ENCODE results near the gene TMEM185A. TPM values are rescaled to one million over a fixed set of nuclear protein-coding genes. Genes with fewer than 3 reads are reported as not detected.

TMEM185A gene
- total RNA-seq, 1 experiment from 2014 or later = 23.6 TPM

DNA sequence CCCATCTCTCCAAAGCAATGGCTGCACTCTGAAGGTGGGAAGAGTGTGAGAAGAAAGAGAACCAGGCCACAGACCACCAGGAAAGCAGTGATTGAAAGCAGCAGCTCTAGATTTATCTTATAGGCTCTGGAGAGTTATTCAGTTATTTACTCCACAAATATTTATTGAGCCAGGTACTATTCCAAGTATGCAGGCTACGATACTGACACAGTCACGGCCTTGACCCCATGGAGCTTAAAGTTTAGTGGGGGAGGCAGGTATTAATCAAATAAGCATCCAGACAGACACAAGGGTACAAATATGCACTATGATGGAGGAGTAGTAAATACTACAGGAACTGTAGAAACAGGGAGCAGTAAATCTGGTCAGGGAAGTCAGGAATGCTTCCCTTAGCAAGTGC is 2.8 kb downstream of the TMEM185A start:
- H3K9me3 Mint-ChIP-seq = peaks cover 65 to 70% of the 10 kb centered on the region in 2 experiments
- peaks cover 8% of the 10 kb centered on the region for H3K23me2 ChIP-seq (ENCODE audit: insufficient read length, low read depth, low read length, poor library complexity, severe bottlenecking)
- no peaks in the 10 kb centered on the region for H3K4me1 ChIP-seq (ENCODE audit: insufficient read depth, low read length)
- H3K36me3 Mint-ChIP-seq (ENCODE audit: insufficient read depth in 1 of 3, low read depth in 3 of 3) = peaks cover 0 to 9% (median 5%) of the 10 kb centered on the region in 3 experiments; a peak in 3 of 7 replicates
- H3K4me2 ChIP-seq (ENCODE audit: insufficient read depth, insufficient read length, low read length) = no peak overlapping the region
- peaks cover 29 to 36% of the 10 kb centered on the region in 2 experiments for H3K4me1 Mint-ChIP-seq
- no peak overlapping the region for H2AK5ac ChIP-seq (ENCODE audit: insufficient read length, low read length)
- TF ChIP-seq, protein P1, sequence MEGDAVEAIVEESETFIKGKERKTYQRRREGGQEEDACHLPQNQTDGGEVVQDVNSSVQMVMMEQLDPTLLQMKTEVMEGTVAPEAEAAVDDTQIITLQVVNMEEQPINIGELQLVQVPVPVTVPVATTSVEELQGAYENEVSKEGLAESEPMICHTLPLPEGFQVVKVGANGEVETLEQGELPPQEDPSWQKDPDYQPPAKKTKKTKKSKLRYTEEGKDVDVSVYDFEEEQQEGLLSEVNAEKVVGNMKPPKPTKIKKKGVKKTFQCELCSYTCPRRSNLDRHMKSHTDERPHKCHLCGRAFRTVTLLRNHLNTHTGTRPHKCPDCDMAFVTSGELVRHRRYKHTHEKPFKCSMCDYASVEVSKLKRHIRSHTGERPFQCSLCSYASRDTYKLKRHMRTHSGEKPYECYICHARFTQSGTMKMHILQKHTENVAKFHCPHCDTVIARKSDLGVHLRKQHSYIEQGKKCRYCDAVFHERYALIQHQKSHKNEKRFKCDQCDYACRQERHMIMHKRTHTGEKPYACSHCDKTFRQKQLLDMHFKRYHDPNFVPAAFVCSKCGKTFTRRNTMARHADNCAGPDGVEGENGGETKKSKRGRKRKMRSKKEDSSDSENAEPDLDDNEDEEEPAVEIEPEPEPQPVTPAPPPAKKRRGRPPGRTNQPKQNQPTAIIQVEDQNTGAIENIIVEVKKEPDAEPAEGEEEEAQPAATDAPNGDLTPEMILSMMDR (conservative IDR thresholded peaks at IDR 0.05) = no peak
- H3K9ac ChIP-seq (ENCODE audit: extremely low read depth, insufficient read length, low read length) = no peak overlapping the region
- H3K27me3 ChIP-seq (ENCODE audit: insufficient read depth, low read length) = no peaks in the 10 kb centered on the region; the same call in 1 of the 2 replicates
- no peak overlapping the region for H2AFZ ChIP-seq (ENCODE audit: low read length)
- H2BK15ac ChIP-seq (ENCODE audit: low read depth, low read length) = no peak overlapping the region
- no peak overlapping the region for H3K14ac ChIP-seq (ENCODE audit: insufficient read depth, low read length)
- H2BK20ac ChIP-seq (ENCODE audit: low read depth, low read length, poor library complexity, severe bottlenecking) = no peak overlapping the region
- H4K5ac ChIP-seq (ENCODE audit: insufficient read length, low read depth, low read length) = no peak overlapping the region
- H3K79me1 ChIP-seq (ENCODE audit: insufficient read depth, low read depth, low read length, poor library complexity, severe bottlenecking) = no peaks in the 10 kb centered on the region
- no peak overlapping the region; a peak in 1 of 5 replicates for H3K4me3 Mint-ChIP-seq
- H2BK12ac ChIP-seq (ENCODE audit: insufficient read length, low read depth, low read length) = no peak overlapping the region
- no peak overlapping the region for H4K8ac ChIP-seq (replicated peaks; ENCODE audit: insufficient read length, low read depth, low read length)
- H3K9me3 ChIP-seq (ENCODE audit: control insufficient read depth, low read depth, low read length) = peaks cover 28% of the 10 kb centered on the region
- no peak overlapping the region for H2BK120ac ChIP-seq (ENCODE audit: low read depth, low read length, poor library complexity, severe bottlenecking)
- H4K91ac ChIP-seq (ENCODE audit: insufficient read length, low read depth, low read length) = no peak overlapping the region
- no peak overlapping the region for H3T11ph ChIP-seq (ENCODE audit: low read length)
- H3K18ac ChIP-seq (ENCODE audit: insufficient read length, low read depth, low read length) = no peak overlapping the region
- H2BK5ac ChIP-seq (ENCODE audit: insufficient read length, low read length) = no peak overlapping the region
- H3K23ac ChIP-seq (ENCODE audit: insufficient read length, low read depth, low read length) = no peak overlapping the region
- H4K20me1 ChIP-seq (ENCODE audit: control insufficient read depth, insufficient read depth, insufficient read length) = no peaks in the 10 kb centered on the region
- no peak overlapping the region for H3K4ac ChIP-seq (ENCODE audit: low read depth, low read length)
- no CpG with 5 or more reads among the region's 2 CpGs for WGBS (ENCODE audit: extremely low coverage, insufficient read length, low lambda C conversion rate)
- no peak overlapping the region for H3K56ac ChIP-seq (ENCODE audit: insufficient read length, low read depth, low read length)
- DNase-seq = no peak
- peaks cover 4% of the 10 kb centered on the region; the same call in 1 of the 2 replicates for H3K79me2 ChIP-seq (ENCODE audit: insufficient read depth, low read length)
- no peak overlapping the region for H3K27ac ChIP-seq (ENCODE audit: insufficient read length, low read depth, low read length)
- H3K27me3 Mint-ChIP-seq (ENCODE audit: low read depth) = peaks cover 20% of the 10 kb centered on the region
- H3K27ac Mint-ChIP-seq = no peak overlapping the region
